NOMO-1 treated with DMSO at 0.1 percent for 48 hours (cell line): ENCODE results near the gene CNNM4.

Experiments
- DNase-seq: peaks from one replicate; lab custom pipeline; 2025; ENCODE audit not compliant: unreplicated experiment; lab: John Stamatoyannopoulos, UW

The CNNM4 gene

GRCh38 chr2:96760036-96760985 lies at the start of gene CNNM4:
Gene CNNM4 (plus strand): TSS chr2:96760902. CDS start chr2:96761000, 98 bp downstream.
- DNase-seq: peak; percentile 90

- no peak for DNase-seq
Observed at GRCh38 chr2:96710985-96711384, 49.7 kb upstream of the CNNM4 start.

GRCh38 chr2:96715658-96716057 lies 45.0 kb upstream of the CNNM4 start:
- no peak for DNase-seq

- DNase-seq: no peak
Observed at GRCh38 chr2:96716388-96716787, 44.3 kb upstream of the CNNM4 start.

GRCh38 chr2:96726131-96726530 lies 34.6 kb upstream of the CNNM4 start:
- no peak for DNase-seq

- no peak for DNase-seq
Observed at GRCh38 chr2:96727431-96727830, 33.3 kb upstream of the CNNM4 start.

GRCh38 chr2:96729748-96730147 lies 31.0 kb upstream of the CNNM4 start:
- no peak for DNase-seq

GRCh38 chr2:96730212-96730611 lies 30.5 kb upstream of the CNNM4 start:
- DNase-seq: no peak

GRCh38 chr2:96733931-96734330 lies 26.8 kb upstream of the CNNM4 start:
- DNase-seq: no peak

GRCh38 chr2:96734880-96735583 lies 25.7 kb upstream of the CNNM4 start:
- DNase-seq: no peak

- no peak for DNase-seq
Observed at GRCh38 chr2:96737251-96737650, 23.5 kb upstream of the CNNM4 start.

- no peak for DNase-seq
Observed at GRCh38 chr2:96737831-96738230, 22.9 kb upstream of the CNNM4 start.

GRCh38 chr2:96739076-96739632 lies 21.5 kb upstream of the CNNM4 start:
- no peak for DNase-seq

GRCh38 chr2:96739633-96740428 lies 20.9 kb upstream of the CNNM4 start, which contains the start of gene LMAN2L:
Gene LMAN2L (minus strand): TSS chr2:96740064. CDS start chr2:96740040, 24 bp downstream.
- peak; percentile 97 for DNase-seq

- no peak for DNase-seq
Observed at GRCh38 chr2:96747061-96747617, 13.6 kb upstream of the CNNM4 start.

GRCh38 chr2:96751800-96752199 lies 8.9 kb upstream of the CNNM4 start:
- DNase-seq: no peak

GRCh38 chr2:96753661-96754282 lies 6.9 kb upstream of the CNNM4 start:
- no peak for DNase-seq

- no peak for DNase-seq
Observed at GRCh38 chr2:96754317-96754716, 6.4 kb upstream of the CNNM4 start.

- DNase-seq: no peak
Observed at GRCh38 chr2:96756788-96757476, 3.8 kb upstream of the CNNM4 start.

- no peak for DNase-seq
Observed at GRCh38 chr2:96757477-96757860, 3.2 kb upstream of the CNNM4 start.
